ENCODE data around the gene RGMA.

GRCh38 chr15:93037820-93038705, 50.9 kb downstream of the RGMA start:
- no peak for TF ChIP-seq CTCF (IDR thresholded peaks at IDR 0.05; ENCODE audit: insufficient read depth, low read depth, low read length)
- no peak for TF ChIP-seq EZH2 (IDR thresholded peaks at IDR 0.05; ENCODE audit: insufficient read depth, low read length)
